Activated T-cell treated with anti-CD3 and anti-CD28 coated beads, Interleukin-2, amount 50 U/mL, for 72 hours (primary cell): ENCODE results near the gene TSEN54. TPM values are rescaled to one million over a fixed set of nuclear protein-coding genes. Genes with fewer than 3 reads are reported as not detected.

ENCODE experiments used
- ATAC-seq, 2 donors: fragments of 150-1000 bp; cut with Tn5 transposase; replicated peaks in 1 of 2; 2 replicates each; pipeline ENCODE4 v1.10.0; 2021; ENCODE audit warnings: moderate library complexity in 2 of 2, mild to moderate bottlenecking in 1 of 2
- DNase-seq, 2 donors: peaks; one replicate each; pipeline ENCODE4 v3.0.0; 2021 to 2022; ENCODE audit warnings: mixed read lengths in 1 of 2
- H3K27ac Mint-ChIP-seq: one replicate; pipeline ENCODE4 v1.8.0; 2022; ENCODE audit warnings: mild to moderate bottlenecking, moderate library complexity, mixed read lengths
- H3K27me3 Mint-ChIP-seq: one replicate; pipeline ENCODE4 v1.8.0; 2022; ENCODE audit warnings: low read depth, mixed read lengths
- H3K36me3 Mint-ChIP-seq, 2 donors: one replicate each; pipeline ENCODE4 v1.8.0; 2022; ENCODE audit warnings: mixed read lengths in 2 of 2, mild to moderate bottlenecking in 1 of 2; ENCODE audit not compliant: insufficient read depth in 2 of 2
- H3K4me1 Mint-ChIP-seq: one replicate; pipeline ENCODE4 v1.8.0; 2022; ENCODE audit warnings: low read depth, mixed read lengths
- H3K4me3 Mint-ChIP-seq, 2 donors: one replicate each; pipeline ENCODE4 v1.8.0; 2022; ENCODE audit warnings: mild to moderate bottlenecking in 2 of 2, mixed read lengths in 2 of 2, moderate library complexity in 2 of 2
- H3K9me3 Mint-ChIP-seq, 2 donors: one replicate each; pipeline ENCODE4 v1.8.0; 2022; ENCODE audit warnings: mixed read lengths in 2 of 2
- total RNA-seq, 2 donors: library from RNA; stranded (reverse); gene quantifications; one replicate each; pipeline ENCODE4 v1.2.3, GENCODE V29; 2022

The TSEN54 gene
- total RNA-seq, 2 donors from 2014 or later, result 34.8 to 49.5 TPM

DNA sequence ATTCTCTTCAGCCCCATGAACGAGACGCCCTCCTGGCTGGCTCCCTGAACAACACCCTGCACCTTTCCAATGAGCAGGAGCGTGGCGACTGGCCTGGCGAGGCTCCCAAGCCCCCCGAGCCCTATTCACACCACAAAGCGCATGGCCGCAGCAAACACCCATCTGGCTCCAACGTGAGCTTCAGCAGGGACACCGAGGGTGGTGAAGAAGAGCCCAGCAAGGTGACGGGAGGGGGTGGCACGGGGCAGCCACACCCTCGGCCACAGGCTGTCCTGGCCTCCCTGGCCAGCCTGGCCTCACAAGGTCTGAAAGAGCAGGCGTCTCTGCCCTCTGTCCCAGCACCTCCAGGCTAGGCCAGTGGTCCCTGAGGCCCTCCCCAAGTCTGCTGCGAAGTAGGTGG, 24.6 kb upstream of the TSEN54 start:
- Mint-ChIP-seq H3K4me1 (peaks cover 13% of the 10 kb centered on the region), H3K27ac (no peak overlapping the region), H3K9me3 (peaks cover 0 to 3% of the 10 kb centered on the region in 2 donors), H3K36me3 (no peaks in the 10 kb centered on the region), H3K27me3 (no peaks in the 10 kb centered on the region), H3K4me3 (no peak overlapping the region)
- DNase-seq, result no peak
- no peak for ATAC-seq

DNA sequence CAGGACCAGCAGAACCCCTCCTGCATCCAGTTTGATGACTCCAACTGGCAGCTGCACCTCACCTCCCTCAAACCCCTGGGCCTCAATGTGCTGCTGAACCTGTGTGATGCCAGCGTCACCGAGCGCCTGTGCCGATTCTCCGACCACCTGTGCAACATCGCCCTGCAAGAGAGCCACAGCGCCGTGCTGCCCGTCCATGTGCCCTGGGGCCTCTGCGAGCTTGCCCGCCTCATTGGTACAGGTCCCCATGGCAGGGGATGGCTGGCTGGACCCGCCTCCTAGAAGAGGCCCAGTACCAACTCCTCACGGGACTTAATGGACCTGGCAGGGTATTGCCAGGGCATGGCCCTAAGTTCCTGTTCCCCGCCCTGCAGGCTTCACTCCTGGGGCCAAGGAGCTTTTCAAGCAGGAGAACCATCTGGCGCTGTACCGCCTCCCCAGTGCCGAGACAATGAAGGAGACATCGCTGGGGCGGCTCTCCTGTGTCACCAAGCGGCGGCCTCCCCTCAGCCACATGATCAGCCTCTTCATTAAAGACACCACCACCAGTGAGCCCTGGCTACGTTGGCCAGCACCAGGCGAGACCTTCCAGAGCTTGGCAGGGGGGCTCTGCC, 23.7 kb upstream of the TSEN54 start:
- H3K4me1 Mint-ChIP-seq, result peaks cover 3% of the 10 kb centered on the region
- no peaks in the 10 kb centered on the region for H3K36me3 Mint-ChIP-seq
- H3K4me3 Mint-ChIP-seq, result no peak overlapping the region
- no peak overlapping the region for H3K27ac Mint-ChIP-seq
- no peak for DNase-seq
- H3K27me3 Mint-ChIP-seq, result no peaks in the 10 kb centered on the region
- no peak for ATAC-seq
- no peaks in the 10 kb centered on the region for H3K9me3 Mint-ChIP-seq

DNA sequence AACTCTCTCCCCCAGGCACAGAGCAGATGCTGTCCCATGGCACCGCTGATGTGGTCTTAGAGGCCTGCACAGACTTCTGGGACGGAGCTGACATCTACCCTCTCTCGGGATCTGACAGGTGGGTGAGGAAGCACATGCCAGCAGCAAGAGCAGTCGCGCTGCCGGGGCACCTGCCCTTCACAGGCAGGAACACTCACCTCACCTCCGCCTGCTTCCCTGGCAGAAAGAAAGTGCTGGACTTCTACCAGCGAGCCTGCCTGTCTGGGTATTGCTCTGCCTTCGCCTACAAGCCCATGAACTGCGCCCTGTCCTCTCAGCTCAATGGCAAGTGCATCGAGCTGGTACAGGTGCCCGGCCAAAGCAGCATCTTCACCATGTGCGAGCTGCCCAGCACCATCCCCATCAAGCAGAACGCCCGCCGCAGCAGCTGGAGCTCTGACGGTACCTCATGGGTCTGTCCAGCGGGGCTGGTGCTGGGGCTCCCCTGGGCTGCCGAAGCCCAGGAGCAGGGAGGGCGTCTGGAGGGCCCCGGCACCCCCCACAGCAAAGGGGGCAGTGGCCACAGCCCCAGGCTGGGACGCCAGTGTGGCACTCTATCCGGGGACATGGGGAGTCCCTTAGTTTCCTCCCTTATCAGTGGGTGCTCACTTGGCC, 22.7 kb upstream of the TSEN54 start:
- Mint-ChIP-seq H3K36me3 (no peaks in the 10 kb centered on the region), H3K4me1 (no peaks in the 10 kb centered on the region), H3K27me3 (no peaks in the 10 kb centered on the region), H3K9me3 (no peaks in the 10 kb centered on the region), H3K4me3 (no peak overlapping the region), H3K27ac (no peak overlapping the region)
- DNase-seq (no peak), ATAC-seq (no peak)

DNA sequence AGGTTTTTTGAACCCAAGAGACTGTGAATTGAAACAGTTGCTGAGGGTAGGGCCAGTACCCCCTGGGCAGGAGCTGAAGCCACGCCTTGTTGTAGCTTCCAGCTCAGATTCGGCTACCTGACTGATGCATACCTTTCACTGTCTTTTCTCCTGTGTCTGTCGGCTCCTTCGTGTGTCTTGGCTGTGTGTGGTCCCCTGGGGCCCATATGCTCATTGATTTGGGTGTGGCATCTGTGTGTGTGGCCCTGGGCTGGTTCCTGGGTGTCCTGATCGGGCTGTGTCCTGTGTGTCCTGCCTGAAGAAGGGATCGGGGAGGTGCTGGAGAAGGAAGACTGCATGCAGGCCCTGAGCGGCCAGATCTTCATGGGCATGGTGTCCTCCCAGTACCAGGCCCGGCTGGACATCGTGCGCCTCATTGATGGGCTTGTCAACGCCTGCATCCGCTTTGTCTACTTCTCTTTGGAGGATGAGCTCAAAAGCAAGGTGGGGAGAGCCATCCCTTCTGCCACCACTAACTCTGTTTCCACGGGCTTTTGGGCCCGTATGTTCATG, 21.9 kb upstream of the TSEN54 start:
- Mint-ChIP-seq H3K27me3 (no peaks in the 10 kb centered on the region), H3K27ac (no peak overlapping the region), H3K36me3 (no peaks in the 10 kb centered on the region), H3K9me3 (no peaks in the 10 kb centered on the region), H3K4me1 (no peaks in the 10 kb centered on the region), H3K4me3 (no peak overlapping the region)
- ATAC-seq (no peak), DNase-seq (no peak)

DNA sequence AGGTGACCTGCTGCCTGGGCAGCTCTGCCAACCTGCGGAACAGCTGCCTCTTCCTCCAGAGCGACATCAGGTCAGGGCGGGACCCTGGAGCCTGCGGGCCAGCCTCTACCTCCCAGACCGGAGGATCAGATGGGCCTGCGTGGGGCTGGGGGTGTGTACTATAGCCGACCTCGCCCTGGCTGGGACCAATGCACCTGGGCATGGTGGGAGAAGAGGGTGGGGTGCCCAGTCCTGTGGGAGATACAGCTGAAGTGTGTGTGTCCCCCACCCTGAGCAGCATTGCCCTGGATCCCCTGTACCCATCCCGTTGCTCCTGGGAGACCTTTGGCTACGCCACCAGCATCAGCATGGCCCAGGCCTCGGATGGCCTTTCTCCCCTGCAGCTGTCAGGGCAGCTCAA, 20.3 kb upstream of the TSEN54 start:
- Mint-ChIP-seq H3K36me3 (no peaks in the 10 kb centered on the region), H3K4me3 (no peak overlapping the region), H3K9me3 (no peaks in the 10 kb centered on the region), H3K4me1 (no peaks in the 10 kb centered on the region), H3K27ac (no peak overlapping the region), H3K27me3 (no peaks in the 10 kb centered on the region)
- no peak for ATAC-seq
- no peak for DNase-seq

GRCh38 chr17:75498039-75498725, 18.1 kb upstream of the TSEN54 start:
- ATAC-seq (no peak), DNase-seq (no peak)
- no peak overlapping the region for H3K27ac Mint-ChIP-seq
- no peaks in the 10 kb centered on the region for H3K27me3 Mint-ChIP-seq
- no peaks in the 10 kb centered on the region for H3K4me1 Mint-ChIP-seq
- H3K9me3 Mint-ChIP-seq, result no peaks in the 10 kb centered on the region
- H3K4me3 Mint-ChIP-seq, result no peak overlapping the region
- no peaks in the 10 kb centered on the region for H3K36me3 Mint-ChIP-seq

- ATAC-seq (no peak), DNase-seq (no peak)
- Mint-ChIP-seq H3K4me1 (no peaks in the 10 kb centered on the region), H3K27me3 (no peaks in the 10 kb centered on the region), H3K27ac (no peak overlapping the region), H3K4me3 (no peak overlapping the region), H3K9me3 (no peaks in the 10 kb centered on the region), H3K36me3 (no peaks in the 10 kb centered on the region)
Measured at GRCh38 chr17:75498726-75499213, 17.6 kb upstream of the TSEN54 start.

GRCh38 chr17:75499313-75500022, 16.9 kb upstream of the TSEN54 start:
- no peaks in the 10 kb centered on the region for H3K27me3 Mint-ChIP-seq
- no peak for DNase-seq
- H3K9me3 Mint-ChIP-seq, result no peaks in the 10 kb centered on the region
- H3K4me1 Mint-ChIP-seq, result no peaks in the 10 kb centered on the region
- H3K36me3 Mint-ChIP-seq, result no peaks in the 10 kb centered on the region
- H3K27ac Mint-ChIP-seq, result no peak overlapping the region
- no peak for ATAC-seq
- H3K4me3 Mint-ChIP-seq, result no peak overlapping the region

- ATAC-seq (no peak), DNase-seq (no peak)
- Mint-ChIP-seq H3K4me3 (no peak overlapping the region), H3K9me3 (no peaks in the 10 kb centered on the region), H3K27ac (no peak overlapping the region), H3K36me3 (no peaks in the 10 kb centered on the region), H3K27me3 (no peaks in the 10 kb centered on the region), H3K4me1 (no peaks in the 10 kb centered on the region)
Measured at GRCh38 chr17:75500419-75501216, 15.7 kb upstream of the TSEN54 start.

- ATAC-seq, result no peak
- no peak overlapping the region for H3K4me3 Mint-ChIP-seq
- H3K27me3 Mint-ChIP-seq, result no peaks in the 10 kb centered on the region
- no peak overlapping the region for H3K27ac Mint-ChIP-seq
- H3K4me1 Mint-ChIP-seq, result no peaks in the 10 kb centered on the region
- no peak for DNase-seq
- H3K9me3 Mint-ChIP-seq, result no peaks in the 10 kb centered on the region
- no peaks in the 10 kb centered on the region for H3K36me3 Mint-ChIP-seq
Measured at GRCh38 chr17:75501378-75502071, 14.8 kb upstream of the TSEN54 start.

DNA sequence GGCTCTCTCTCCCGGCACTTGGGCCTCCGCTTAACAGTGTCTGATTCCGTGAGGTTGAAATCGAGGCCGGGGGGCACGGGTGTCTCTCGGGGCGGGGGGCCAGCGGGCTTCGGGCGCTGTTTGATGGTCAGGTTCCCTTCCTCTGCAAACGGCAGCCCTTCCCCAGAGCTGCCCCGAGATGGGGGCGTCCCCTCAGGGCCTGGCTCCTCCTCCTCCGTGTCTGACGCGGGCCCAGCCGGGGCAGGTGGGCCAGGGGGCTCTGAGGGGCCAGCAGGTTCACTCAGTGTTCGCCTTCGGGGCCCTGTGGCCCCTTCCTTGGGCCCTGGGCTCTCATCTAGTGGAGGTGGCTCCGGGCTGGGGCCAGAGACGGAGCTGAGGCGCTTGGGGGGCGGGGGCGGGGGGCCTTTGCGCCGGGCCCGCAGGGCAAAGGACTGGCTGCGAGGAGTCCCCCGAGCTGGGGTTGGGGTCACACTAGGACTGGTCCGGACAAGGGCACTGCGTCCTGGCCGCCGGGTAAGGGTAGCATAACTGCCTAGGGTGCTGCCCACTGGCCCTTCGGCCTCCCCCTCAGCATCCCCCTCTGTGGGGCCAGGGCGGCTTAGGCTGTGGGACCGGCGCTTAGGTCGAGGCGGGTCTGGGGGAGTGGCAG, 14.1 kb upstream of the TSEN54 start:
- no peak for ATAC-seq
- no peak overlapping the region for H3K4me3 Mint-ChIP-seq
- no peaks in the 10 kb centered on the region for H3K9me3 Mint-ChIP-seq
- no peaks in the 10 kb centered on the region for H3K36me3 Mint-ChIP-seq
- DNase-seq, result no peak
- H3K27ac Mint-ChIP-seq, result no peak overlapping the region
- H3K4me1 Mint-ChIP-seq, result no peaks in the 10 kb centered on the region
- no peaks in the 10 kb centered on the region for H3K27me3 Mint-ChIP-seq
